GM12878 (cell line): ENCODE results near the gene FAAP100. TPM values are rescaled to one million over a fixed set of nuclear protein-coding genes. Genes with fewer than 3 reads are reported as not detected.

Source experiments
- ATAC-seq: fragments of 200-7000 bp; cut with Tn5 transposase; 3 replicates; pipeline ENCODE4 v1.9.1; 2020; ENCODE audit warnings: mild to moderate bottlenecking, moderate library complexity
- BruUV-seq: library from RNA; stranded (reverse); fragments of 400-500 nt; replicated peaks from 2 replicates; lab custom pipeline; 2021; lab: Mats Ljungman, UMichigan
- CTCF ChIA-PET: fragments of 300-600 bp; sonication (Branson Sonifier 250); formaldehyde crosslinking; extraction: SDS; loops from one replicate; lab custom pipeline; 2021; ENCODE audit warnings: inconsistent platforms; lab: Yijun Ruan, JAX
- POLR2A ChIA-PET: fragments of 350-600 bp; formaldehyde crosslinking; extraction: SDS; loops from one replicate; lab custom pipeline; 2021; ENCODE audit warnings: inconsistent platforms; lab: Charles Lee
- RAD21 ChIA-PET: fragments of 300-600 bp; sonication (Branson Sonifier 250); formaldehyde crosslinking; loops from one replicate; lab custom pipeline; 2023; ENCODE audit warnings: antibody characterized with exemption; ENCODE audit not compliant: unreplicated experiment; lab: Charles Lee
- SMC1A ChIA-PET: fragments of 300-600 bp; sonication (Branson Sonifier 250); formaldehyde crosslinking; loops from one replicate; lab custom pipeline; 2023; ENCODE audit not compliant: unreplicated experiment, uncharacterized antibody; lab: Charles Lee
- DNase-seq: peaks from one replicate; pipeline ENCODE4 v3.0.0-alpha.2; 2011; ENCODE audit warnings: low read depth, low spot score
- FAIRE-seq: peaks from 3 replicates; lab custom pipeline; 2011; peaks lifted over from hg19 to GRCh38; lab: Jason Lieb, UNC
- H2AFZ ChIP-seq: 2 replicates; pipeline ENCODE4 v1.6.0; 2011; ENCODE audit warnings: low read depth, low read length, control low read depth; ENCODE audit not compliant: control insufficient read depth
- H3K27ac ChIP-seq: 2 replicates; pipeline ENCODE4 v1.5.1; 2011; ENCODE audit warnings: control low read depth; ENCODE audit not compliant: control insufficient read depth, insufficient read depth
- H3K27me3 ChIP-seq, 2 experiments: replicated peaks in 1 of 2; 2 replicates each; pipeline versions ENCODE4 v1.6.0 to v1.6.1; 2011; ENCODE audit warnings: low read length in 1 of 2; ENCODE audit not compliant: control insufficient read depth in 2 of 2, insufficient read depth in 2 of 2
- H3K36me3 ChIP-seq, 2 experiments: 2 replicates each; pipeline ENCODE4 v1.5.1; 2011; ENCODE audit warnings: low read length in 1 of 2; ENCODE audit not compliant: control insufficient read depth in 2 of 2, insufficient read depth in 2 of 2
- H3K4me1 ChIP-seq: 2 replicates; pipeline ENCODE4 v1.6.1; 2011; ENCODE audit warnings: mild to moderate bottlenecking, low read length, moderate library complexity, mixed read lengths; ENCODE audit not compliant: control insufficient read depth, insufficient read depth
- H3K4me2 ChIP-seq: 2 replicates; pipeline ENCODE4 v1.6.0; 2011; ENCODE audit warnings: control low read depth; ENCODE audit not compliant: control insufficient read depth, insufficient read depth
- H3K4me3 ChIP-seq: fragments of 200-600 bp; sonication (generic); 2 replicates; pipeline ENCODE4 v1.5.1; 2016
- H3K79me2 ChIP-seq: 2 replicates; pipeline ENCODE4 v1.6.0; 2011; ENCODE audit warnings: low read length; ENCODE audit not compliant: control insufficient read depth, insufficient read depth
- H3K9ac ChIP-seq: 2 replicates; pipeline ENCODE4 v1.8.0; 2011; ENCODE audit warnings: low read length, control low read depth, mixed read lengths; ENCODE audit not compliant: control insufficient read depth, insufficient read depth
- H3K9me3 ChIP-seq: replicated peaks from 3 replicates; pipeline ENCODE4 v1.5.1; 2011; ENCODE audit warnings: mild to moderate bottlenecking, low read length; ENCODE audit not compliant: control insufficient read depth, insufficient read depth
- H4K20me1 ChIP-seq: 2 replicates; pipeline ENCODE4 v1.6.0; 2011; ENCODE audit not compliant: control insufficient read depth, insufficient read depth
- BHLHE40 ChIP-seq, 2 experiments: fragments of 450-650 bp in 1 of 2; IDR thresholded peaks; 2 replicates each; pipeline ENCODE4 v1.6.1; 2011 to 2017; ENCODE audit warnings: low read depth in 2 of 2, borderline replicate concordance in 1 of 2, improper control_type of control experiment in 1 of 2, low read length in 1 of 2, mild to moderate bottlenecking in 1 of 2
- BMI1 ChIP-seq: fragments of 450-650 bp; IDR thresholded peaks from 2 replicates; pipeline ENCODE4 v1.6.1; 2016; ENCODE audit warnings: mild to moderate bottlenecking, moderate library complexity, borderline replicate concordance
- CUX1 ChIP-seq: IDR thresholded peaks from 2 replicates; pipeline ENCODE4 v1.6.1; 2012; ENCODE audit warnings: improper control_type of control experiment, low read depth, low read length; ENCODE audit not compliant: insufficient replicate concordance
- ETV6 ChIP-seq, 2 experiments: fragments of 450-650 bp in 1 of 2; IDR thresholded peaks in 1 of 2; conservative IDR thresholded peaks in 1 of 2; 2 replicates each; pipeline ENCODE4 v1.6.1; 2014; ENCODE audit warnings: antibody characterized with exemption in 1 of 2, borderline replicate concordance in 1 of 2, low read depth in 1 of 2, mild to moderate bottlenecking in 1 of 2, moderate library complexity in 1 of 2
- HDAC2 ChIP-seq: fragments of 200-600 bp; sonication (generic); IDR thresholded peaks from 2 replicates; pipeline ENCODE4 v1.6.1; 2017
- KLF5 ChIP-seq: fragments of 450-650 bp; IDR thresholded peaks from 2 replicates; pipeline ENCODE4 v1.6.1; 2014; ENCODE audit warnings: mild to moderate bottlenecking; ENCODE audit not compliant: partially characterized antibody
- NR2C1 ChIP-seq: fragments of 450-650 bp; IDR thresholded peaks from 2 replicates; pipeline ENCODE4 v1.6.1; 2017; ENCODE audit warnings: antibody characterized with exemption, mild to moderate bottlenecking, moderate library complexity
- NR2C2 ChIP-seq: IDR thresholded peaks from 2 replicates; pipeline ENCODE4 v1.6.1; 2011; ENCODE audit warnings: borderline replicate concordance, low read depth; ENCODE audit not compliant: control insufficient read depth, insufficient read length
- POLR2A ChIP-seq: IDR thresholded peaks from 2 replicates; pipeline ENCODE4 v1.6.1; 2011; ENCODE audit warnings: low read depth, mild to moderate bottlenecking, low read length
- POLR2AphosphoS5 ChIP-seq: IDR thresholded peaks from 2 replicates; pipeline ENCODE4 v1.6.1; 2011; ENCODE audit warnings: mild to moderate bottlenecking, low read length, inconsistent platforms
- SIX5 ChIP-seq: IDR thresholded peaks from 2 replicates; pipeline ENCODE4 v1.6.1; 2011; ENCODE audit warnings: mild to moderate bottlenecking, low read depth, low read length, moderate library complexity; ENCODE audit not compliant: severe bottlenecking
- TCF12 ChIP-seq: IDR thresholded peaks from 2 replicates; pipeline ENCODE4 v1.6.1; 2011; ENCODE audit warnings: low read depth, mild to moderate bottlenecking, low read length
- ZZZ3 ChIP-seq: IDR thresholded peaks from 2 replicates; pipeline ENCODE4 v1.6.1; 2011; ENCODE audit warnings: low read depth; ENCODE audit not compliant: control insufficient read depth, insufficient read length
- WGBS: methylation state at CpG from one replicate; pipeline ENCODE4 v1.1.6; 2016; ENCODE audit warnings: low lambda C conversion rate; ENCODE audit not compliant: insufficient replicate concordance, insufficient coverage; ENCODE audit errors: missing lambda C conversion rate; 5-methylcytosine and 5-hydroxymethylcytosine counted together
- in situ Hi-C: fragments of 300-500 bp; cut with MboI; formaldehyde crosslinking; loops from 9 replicates; pipeline ENCODE4 v1.14.3; 2018; ENCODE audit warnings: mixed read lengths
- intact Hi-C: fragments of 100-400 bp; cut with micrococcal nuclease; formaldehyde crosslinking; loops from one replicate; pipeline ENCODE4 v1.14.2; 2022; ENCODE audit not compliant: unreplicated experiment
- polyA plus RNA-seq, 11 experiments: library from polyadenylated mRNA; depleted of rRNA in 4 of 11; unstranded in 6 of 11; stranded (reverse) in 5 of 11; fragments of >200 nt; fragmentation: Nextera tagmentation in 4 of 11; fragmentation: Illumina TruSeq in 1 of 11; extraction: Ambion mirVana in 4 of 11; extraction: Trizol in 1 of 11; gene quantifications; 1 replicate in 1 of 11; 2 replicates in 10 of 11; pipeline versions ENCODE4 v1.2.1 to v1.2.3, GENCODE V29; 2011 to 2016; ENCODE audit warnings: inconsistent platforms in 2 of 11, missing spikeins in 2 of 11, low read depth in 1 of 11
- total RNA-seq, 4 experiments: library from RNA; depleted of rRNA in 3 of 4; stranded (reverse); fragments of >200 nt in 3 of 4; fragmentation: Illumina TruSeq in 1 of 4; extraction: Trizol in 1 of 4; gene quantifications; 2 replicates each; pipeline versions ENCODE4 v1.2.1 to v1.2.3, GENCODE V29; 2013 to 2021

Gene FAAP100
- total and polyA plus RNA-seq, 10 of the 15 experiments (the other 5 are each of a cell fraction or from before 2014, with no cell fraction given), result 0.11 to 46.2 (median 17.1) TPM

GRCh38 chr17:81526662-81527571 lies 25.2 kb downstream of the FAAP100 start (continued):
- no peak for TF ChIP-seq CUX1
- no peak for TF ChIP-seq POLR2AphosphoS5
- TF ChIP-seq SIX5, result no peak
- 0 out of 2 replicates have a peak, but pooled peaks have one; percentile 3 for TF ChIP-seq POLR2A
- TF ChIP-seq BHLHE40 (IDR thresholded peaks at IDR 0.05; ENCODE audit: borderline replicate concordance in 1 of 2, low read depth in 2 of 2, low read length in 1 of 2), result peak in 1 of 2 experiments; percentile 29; a peak in 1 of 4 replicates
- TF ChIP-seq, all 136 proteins: peak for 2

GRCh38 chr17:81524865-81525159 lies 27.3 kb downstream of the FAAP100 start:
- CTCF ChIA-PET, result no interaction called here
- H3K9ac ChIP-seq, result no peak overlapping the region
- TF ChIP-seq ETV6 (conservative IDR thresholded peaks at IDR 0.05 in 1 of 2, IDR thresholded peaks at IDR 0.05 in 1 of 2; ENCODE audit: borderline replicate concordance in 1 of 2, low read depth in 1 of 2) (no peak), NR2C1 (no peak), KLF5 (no peak), BMI1 (no peak), ZZZ3 (no peak), POLR2AphosphoS5 (no peak), TCF12 (no peak), NR2C2 (no peak), HDAC2 (no peak)
- H3K79me2 ChIP-seq, result no peaks in the 10 kb centered on the region; the same call in 1 of the 2 replicates
- POLR2A ChIA-PET, result no interaction called here
- no peaks in the 10 kb centered on the region for H3K36me3 ChIP-seq
- RAD21 ChIA-PET, result no interaction called here
- DNase-seq (no peak), FAIRE-seq (no peak), ATAC-seq (no peak)
- no peak overlapping the region for H3K27ac ChIP-seq
- peaks cover 7% of the 10 kb centered on the region for H3K4me1 ChIP-seq
- no TSS peak for BruUV-seq
- 88% methylated on average over 8 of the region's 8 CpGs for WGBS
- intact Hi-C loops (no loop called here), in situ Hi-C loops (no loop called here)
- H3K27me3 ChIP-seq, result no peaks in the 10 kb centered on the region
- H3K4me3 ChIP-seq, result no peak overlapping the region
- H2AFZ ChIP-seq, result no peak overlapping the region
- SMC1A ChIA-PET, result no interaction called here
- H3K9me3 ChIP-seq, result no peaks in the 10 kb centered on the region
- H4K20me1 ChIP-seq, result no peaks in the 10 kb centered on the region
- no peak overlapping the region for H3K4me2 ChIP-seq
